ENCODE data around the gene APBB1. TPM values are rescaled to one million over a fixed set of nuclear protein-coding genes. Genes with fewer than 3 reads are reported as not detected.

Gene APBB1
- 10 to 100 TPM; 17.0 to 24.1 (median 21.4) TPM for total RNA-seq

- no peak for TF ChIP-seq CTCF (IDR thresholded peaks at IDR 0.05; ENCODE audit: low read depth)
Measured at GRCh38 chr11:6419009-6419631, at the start of gene APBB1. APBB1 (minus strand) TSS chr11:6419094; CDS start chr11:6411347, 7,747 bp downstream.

- TF ChIP-seq CTCF (IDR thresholded peaks at IDR 0.05; ENCODE audit: low read depth): no peak
Measured at GRCh38 chr11:6459099-6459450, 40.2 kb upstream of the APBB1 start.

- TF ChIP-seq CTCF (IDR thresholded peaks at IDR 0.05; ENCODE audit: low read depth): no peak
Measured at GRCh38 chr11:6458352-6459098, 39.6 kb upstream of the APBB1 start.

GRCh38 chr11:6457581-6458320, 38.9 kb upstream of the APBB1 start:
- no peak for TF ChIP-seq CTCF (IDR thresholded peaks at IDR 0.05; ENCODE audit: low read depth)

- TF ChIP-seq CTCF (IDR thresholded peaks at IDR 0.05; ENCODE audit: low read depth): no peak
Measured at GRCh38 chr11:6456361-6457073, 37.6 kb upstream of the APBB1 start.

- TF ChIP-seq CTCF (IDR thresholded peaks at IDR 0.05; ENCODE audit: low read depth): no peak
Measured at GRCh38 chr11:6455070-6455469, 36.2 kb upstream of the APBB1 start.
